Suprapubic skin (tissue), 4 donors: Measurements from ENCODE around the gene EYS. TPM values are rescaled to one million over a fixed set of nuclear protein-coding genes. Genes with fewer than 3 reads are reported as not detected.

ENCODE experiments used
- DNase-seq, 2 donors: peaks; one replicate each; pipeline ENCODE4 v3.0.0-alpha.2; 2019; ENCODE audit warnings: low spot score in 2 of 2
- H3K27ac ChIP-seq: fragments of 200-600 bp; sonication (generic); one replicate; pipeline ENCODE4 v1.5.1; 2019
- H3K27me3 ChIP-seq: fragments of 200-600 bp; sonication (generic); one replicate; pipeline ENCODE4 v1.5.1; 2019
- H3K36me3 ChIP-seq: fragments of 200-600 bp; sonication (generic); one replicate; pipeline ENCODE4 v1.5.1; 2019
- H3K4me1 ChIP-seq: fragments of 200-600 bp; sonication (generic); one replicate; pipeline ENCODE4 v1.5.1; 2019
- H3K4me3 ChIP-seq: fragments of 200-600 bp; sonication (generic); one replicate; pipeline ENCODE4 v1.5.1; 2019; ENCODE audit warnings: mild to moderate bottlenecking
- H3K9me3 ChIP-seq: fragments of 200-600 bp; sonication (generic); one replicate; pipeline ENCODE4 v1.5.1; 2019
- EP300 ChIP-seq: sonication (generic); formaldehyde crosslinking; IDR thresholded peaks from one replicate; pipeline ENCODE4 v1.6.1; 2017; ENCODE audit warnings: antibody characterized with exemption
- POLR2A ChIP-seq, 2 donors: fragments of 450-650 bp; IDR thresholded peaks; one replicate each; pipeline ENCODE4 v1.6.1; 2017; ENCODE audit warnings: antibody characterized with exemption in 2 of 2, mild to moderate bottlenecking in 2 of 2, moderate library complexity in 2 of 2
- POLR2AphosphoS5 ChIP-seq, 3 donors: sonication (generic); formaldehyde crosslinking; IDR thresholded peaks; one replicate each; pipeline ENCODE4 v1.6.1; 2017; ENCODE audit warnings: antibody characterized with exemption in 3 of 3
- WGBS: methylation state at CpG from one replicate; pipeline ENCODE4 v1.1.5; 2018; 5-methylcytosine and 5-hydroxymethylcytosine counted together
- total RNA-seq, 4 donors: library from RNA; depleted of rRNA; stranded (reverse); fragments of >200 nt; gene quantifications; one replicate each; pipeline ENCODE4 v1.1.0, GENCODE V29; 2016
- TF ChIP-seq, protein P1 (sequence below), 2 donors: fragments of 200-600 bp in 1 of 2; fragments of 450-650 bp in 1 of 2; sonication (generic) in 1 of 2; IDR thresholded peaks; one replicate each; pipeline ENCODE4 v1.5.1; 2016 to 2019; ENCODE audit warnings: antibody characterized with exemption in 2 of 2, mild to moderate bottlenecking in 1 of 2, moderate library complexity in 1 of 2

The EYS gene
- total RNA-seq, 4 donors from 2014 or later = not detected

DNA sequence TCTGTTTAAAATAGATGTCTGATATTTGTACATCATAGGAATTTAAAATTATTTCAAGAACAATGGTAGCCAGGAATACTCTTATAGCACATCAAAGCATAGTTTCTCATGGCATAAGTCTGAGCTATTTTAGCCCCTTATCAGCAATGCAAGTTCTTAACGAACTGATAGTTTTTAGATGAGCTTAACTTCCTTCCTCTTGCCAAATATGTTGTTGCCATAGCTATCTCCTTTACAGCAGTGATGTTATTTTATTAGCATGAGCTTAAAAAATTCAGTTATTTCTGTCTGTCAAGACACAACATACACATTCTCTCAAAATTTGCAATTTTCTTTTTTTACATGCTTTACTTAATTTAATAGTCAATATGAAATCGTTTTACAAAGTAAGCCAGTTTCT lies 1204.2 kb downstream of the EYS start:
- no peaks in the 10 kb centered on the region for H3K36me3 ChIP-seq
- H3K4me3 ChIP-seq = no peak overlapping the region
- no peaks in the 10 kb centered on the region for H3K9me3 ChIP-seq
- no peaks in the 10 kb centered on the region for H3K27me3 ChIP-seq
- H3K27ac ChIP-seq = no peak overlapping the region
- 20% methylated on average over 2 of the region's 2 CpGs for WGBS
- no peaks in the 10 kb centered on the region for H3K4me1 ChIP-seq
- no peak for TF ChIP-seq POLR2AphosphoS5 (IDR thresholded peaks at IDR 0.05)
- TF ChIP-seq EP300 = no peak
- TF ChIP-seq, protein P1, sequence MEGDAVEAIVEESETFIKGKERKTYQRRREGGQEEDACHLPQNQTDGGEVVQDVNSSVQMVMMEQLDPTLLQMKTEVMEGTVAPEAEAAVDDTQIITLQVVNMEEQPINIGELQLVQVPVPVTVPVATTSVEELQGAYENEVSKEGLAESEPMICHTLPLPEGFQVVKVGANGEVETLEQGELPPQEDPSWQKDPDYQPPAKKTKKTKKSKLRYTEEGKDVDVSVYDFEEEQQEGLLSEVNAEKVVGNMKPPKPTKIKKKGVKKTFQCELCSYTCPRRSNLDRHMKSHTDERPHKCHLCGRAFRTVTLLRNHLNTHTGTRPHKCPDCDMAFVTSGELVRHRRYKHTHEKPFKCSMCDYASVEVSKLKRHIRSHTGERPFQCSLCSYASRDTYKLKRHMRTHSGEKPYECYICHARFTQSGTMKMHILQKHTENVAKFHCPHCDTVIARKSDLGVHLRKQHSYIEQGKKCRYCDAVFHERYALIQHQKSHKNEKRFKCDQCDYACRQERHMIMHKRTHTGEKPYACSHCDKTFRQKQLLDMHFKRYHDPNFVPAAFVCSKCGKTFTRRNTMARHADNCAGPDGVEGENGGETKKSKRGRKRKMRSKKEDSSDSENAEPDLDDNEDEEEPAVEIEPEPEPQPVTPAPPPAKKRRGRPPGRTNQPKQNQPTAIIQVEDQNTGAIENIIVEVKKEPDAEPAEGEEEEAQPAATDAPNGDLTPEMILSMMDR (IDR thresholded peaks at IDR 0.05) = no peak
- DNase-seq = no peak

DNA sequence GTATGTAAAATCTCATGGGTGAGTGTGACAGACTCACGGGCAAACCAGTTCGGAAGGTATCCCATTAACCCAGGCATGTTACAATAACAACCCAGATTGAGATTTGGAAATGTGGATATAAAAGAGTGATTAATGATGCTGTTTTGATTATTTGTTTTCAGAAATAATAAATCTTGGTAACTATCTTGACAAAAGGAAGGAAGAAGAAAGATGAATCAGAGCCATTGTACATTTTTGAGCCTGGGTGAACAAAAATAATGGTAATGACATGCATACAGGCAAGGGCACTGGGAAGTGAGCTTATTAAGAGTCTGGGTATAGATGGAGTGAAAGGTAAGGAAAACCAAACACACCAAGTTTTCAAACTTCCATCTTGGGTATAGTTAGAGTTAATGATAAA lies 1209.4 kb downstream of the EYS start:
- Histone ChIP-seq H3K36me3 (no peaks in the 10 kb centered on the region), H3K4me3 (no peak overlapping the region), H3K27me3 (no peaks in the 10 kb centered on the region), H3K4me1 (no peaks in the 10 kb centered on the region), H3K27ac (no peak overlapping the region), H3K9me3 (no peaks in the 10 kb centered on the region)
- no peak for TF ChIP-seq POLR2A (IDR thresholded peaks at IDR 0.05)
- TF ChIP-seq, protein P1 (IDR thresholded peaks at IDR 0.05) = no peak
- TF ChIP-seq POLR2AphosphoS5 (IDR thresholded peaks at IDR 0.05) = no peak
- no peak for TF ChIP-seq EP300
- DNase-seq = no peak
- 93% methylated on average over 2 of the region's 2 CpGs for WGBS

DNA sequence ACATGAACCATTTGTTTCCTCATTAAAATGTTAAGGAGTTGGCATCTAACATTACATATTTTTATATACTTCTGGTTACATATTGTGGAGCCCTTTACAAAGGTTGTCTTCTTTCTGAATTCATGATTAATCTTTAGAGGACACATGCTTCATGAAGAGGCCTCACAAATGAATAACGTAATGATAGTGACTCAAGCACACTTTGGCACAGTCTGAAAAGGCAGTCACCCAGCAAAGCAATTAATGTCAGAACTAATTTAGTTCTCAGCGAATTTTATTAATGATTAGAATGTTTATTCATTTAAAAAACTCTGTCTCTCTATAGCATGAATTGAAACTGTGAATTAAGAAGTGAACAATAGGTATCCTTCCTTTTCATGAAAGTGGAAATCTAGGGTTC lies 1217.3 kb downstream of the EYS start:
- Histone ChIP-seq H3K4me3 (no peak overlapping the region), H3K27me3 (no peaks in the 10 kb centered on the region), H3K36me3 (no peaks in the 10 kb centered on the region), H3K9me3 (no peaks in the 10 kb centered on the region), H3K4me1 (no peaks in the 10 kb centered on the region), H3K27ac (no peak overlapping the region)
- no peak for TF ChIP-seq POLR2AphosphoS5 (IDR thresholded peaks at IDR 0.05)
- TF ChIP-seq EP300 = no peak
- TF ChIP-seq, protein P1 (IDR thresholded peaks at IDR 0.05) = no peak
- TF ChIP-seq POLR2A (IDR thresholded peaks at IDR 0.05) = no peak
- 27% methylated on average over 2 of the region's 2 CpGs for WGBS
- DNase-seq = no peak

DNA sequence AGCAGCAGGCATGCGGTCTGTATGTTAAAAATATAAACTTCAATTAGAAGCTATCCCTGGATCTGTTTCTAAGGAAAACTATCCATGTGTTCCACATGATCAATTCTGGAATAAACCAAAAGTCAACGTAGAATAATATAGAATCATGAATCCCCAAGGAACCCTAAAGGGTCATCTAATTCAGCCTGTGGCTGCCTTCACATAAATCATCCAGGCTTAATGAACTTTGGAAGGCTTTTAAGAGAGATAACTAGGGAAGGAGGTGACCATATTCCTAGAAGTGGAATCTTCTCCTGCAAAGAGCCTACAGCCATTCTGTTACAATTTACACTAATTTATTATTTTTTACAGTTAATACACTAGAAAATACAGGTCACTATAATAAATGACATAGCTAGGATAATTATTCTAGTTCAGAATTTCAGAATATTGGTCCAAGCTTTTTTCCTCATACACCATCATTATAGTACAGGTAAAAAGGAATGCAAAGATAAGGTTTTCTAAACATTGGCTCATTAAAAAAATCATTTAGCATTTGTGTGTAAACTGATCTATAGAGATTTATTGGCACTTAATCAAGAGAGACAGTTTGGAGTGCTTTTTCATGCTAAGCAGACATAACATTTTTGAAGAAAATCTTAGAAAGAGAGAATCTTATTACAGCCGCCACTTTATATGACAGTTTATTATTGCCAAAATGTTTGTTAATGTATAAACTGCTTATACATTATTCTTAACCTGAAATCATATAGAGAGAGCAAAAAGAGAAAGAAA lies 1220.3 kb downstream of the EYS start:
- Histone ChIP-seq H3K27me3 (no peaks in the 10 kb centered on the region), H3K4me3 (no peak overlapping the region), H3K36me3 (no peaks in the 10 kb centered on the region), H3K4me1 (no peaks in the 10 kb centered on the region), H3K27ac (no peak overlapping the region), H3K9me3 (no peaks in the 10 kb centered on the region)
- TF ChIP-seq POLR2A (IDR thresholded peaks at IDR 0.05) = no peak
- no peak for TF ChIP-seq EP300
- no peak for TF ChIP-seq POLR2AphosphoS5 (IDR thresholded peaks at IDR 0.05)
- TF ChIP-seq, protein P1 (IDR thresholded peaks at IDR 0.05) = no peak
- 80% methylated on average over 3 of the region's 3 CpGs for WGBS
- no peak for DNase-seq

DNA sequence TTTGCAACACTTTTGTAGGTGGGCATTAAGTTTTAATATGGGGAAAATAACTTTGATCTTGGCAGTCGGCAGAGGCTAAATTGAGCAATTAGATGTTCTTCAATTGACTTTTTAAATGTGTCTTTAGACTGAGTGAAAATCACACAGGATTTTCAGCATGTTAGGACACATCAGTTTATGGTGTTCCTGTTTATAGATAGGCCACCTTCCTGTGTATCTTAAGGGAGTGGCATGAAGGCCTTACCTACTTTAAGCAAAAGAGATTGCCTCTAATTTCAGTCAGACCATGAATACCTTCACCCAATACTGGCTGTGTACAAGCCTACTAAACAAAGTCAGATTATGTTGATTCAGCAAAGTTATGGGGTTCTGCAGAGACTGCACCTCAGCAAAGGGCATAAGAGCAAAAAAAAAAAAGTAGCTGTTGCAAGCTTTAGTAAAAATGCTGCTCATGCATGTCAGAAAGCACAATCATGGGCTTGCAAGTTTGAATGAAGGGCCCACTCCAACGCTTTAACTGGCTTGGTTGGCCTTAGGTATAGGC lies 1223.0 kb downstream of the EYS start:
- DNase-seq = no peak
- no peaks in the 10 kb centered on the region for H3K27me3 ChIP-seq
- H3K27ac ChIP-seq = no peak overlapping the region
- no peak overlapping the region for H3K4me3 ChIP-seq
- no peaks in the 10 kb centered on the region for H3K36me3 ChIP-seq
- TF ChIP-seq POLR2A (IDR thresholded peaks at IDR 0.05) = no peak
- TF ChIP-seq, protein P1 (IDR thresholded peaks at IDR 0.05) = no peak
- TF ChIP-seq EP300 = no peak
- TF ChIP-seq POLR2AphosphoS5 (IDR thresholded peaks at IDR 0.05) = no peak
- WGBS = 74% methylated on average over 2 of the region's 2 CpGs
- H3K9me3 ChIP-seq = no peaks in the 10 kb centered on the region
- no peaks in the 10 kb centered on the region for H3K4me1 ChIP-seq
